Sigmoid colon (tissue), 7 donors: Measurements from ENCODE around the gene SSR1. TPM values are rescaled to one million over a fixed set of nuclear protein-coding genes. Genes with fewer than 3 reads are reported as not detected.

ENCODE experiments used
- DNase-seq: peaks from one replicate; pipeline ENCODE4 v3.0.0-alpha.2; 2019
- H3K27ac ChIP-seq, 4 donors: fragments of 200-600 bp; sonication (generic); one replicate each; pipeline ENCODE4 v1.5.1; 2016 to 2019; ENCODE audit warnings: mild to moderate bottlenecking in 1 of 4
- H3K27me3 ChIP-seq, 3 donors: fragments of 200-600 bp; sonication (generic); one replicate each; pipeline ENCODE4 v1.5.1; 2019; ENCODE audit warnings: mild to moderate bottlenecking in 1 of 3
- H3K36me3 ChIP-seq, 4 donors: fragments of 200-600 bp; sonication (generic); one replicate each; pipeline ENCODE4 v1.5.1; 2016 to 2019
- H3K4me1 ChIP-seq, 4 donors: fragments of 200-600 bp; sonication (generic); one replicate each; pipeline ENCODE4 v1.5.1; 2017 to 2019
- H3K4me3 ChIP-seq, 4 donors: fragments of 200-600 bp; sonication (generic); one replicate each; pipeline ENCODE4 v1.5.1; 2017 to 2019; ENCODE audit warnings: mild to moderate bottlenecking in 2 of 4, moderate library complexity in 1 of 4
- H3K9me3 ChIP-seq, 4 donors: fragments of 200-600 bp in 3 of 4; sonication (generic) in 3 of 4; one replicate each; pipeline versions ENCODE4 v1.5.1 to v1.6.1; 2013 to 2019
- CTCF ChIP-seq, 4 experiments: fragments of 450-650 bp in 3 of 4; fragments of 200-600 bp in 1 of 4; IDR thresholded peaks; one replicate each; pipeline ENCODE4 v1.5.1; 2016 to 2019; ENCODE audit warnings: antibody characterized with exemption in 4 of 4, mild to moderate bottlenecking in 3 of 4, moderate library complexity in 2 of 4
- EP300 ChIP-seq, 4 donors: sonication (generic); formaldehyde crosslinking; IDR thresholded peaks; one replicate each; pipeline ENCODE4 v1.6.1; 2017; ENCODE audit warnings: antibody characterized with exemption in 4 of 4
- POLR2A ChIP-seq, 2 donors: fragments of 450-650 bp; IDR thresholded peaks; one replicate each; pipeline ENCODE4 v1.6.1; 2016; ENCODE audit warnings: antibody characterized with exemption in 2 of 2, mild to moderate bottlenecking in 2 of 2, moderate library complexity in 2 of 2
- POLR2AphosphoS5 ChIP-seq, 4 donors: sonication (generic); formaldehyde crosslinking; IDR thresholded peaks; one replicate each; pipeline ENCODE4 v1.6.1; 2017; ENCODE audit warnings: antibody characterized with exemption in 4 of 4
- WGBS, 2 donors: extraction: QIAGEN DNeasy Blood & Tissue Kit; methylation state at CpG; one replicate each; pipeline ENCODE4 v1.1.7; 2013; 5-methylcytosine and 5-hydroxymethylcytosine counted together
- intact Hi-C: fragments of 100-400 bp; cut with DNase I; formaldehyde crosslinking; loops from one replicate; pipeline ENCODE4 v1.15.1; 2023
- polyA plus RNA-seq, 3 donors: library from polyadenylated mRNA; stranded (reverse); fragments of 200-250 nt; gene quantifications; one replicate each; pipeline ENCODE4 v1.2.3, GENCODE V29; 2013
- total RNA-seq, 4 donors: library from RNA; depleted of rRNA; stranded (reverse); fragments of >200 nt; gene quantifications; one replicate each; pipeline ENCODE4 v1.1.0, GENCODE V29; 2016
- donor health status: healthy with polysubstance abuse.
- donor health status: Bipolar disorder and iron deficiency.
- donor health status: healthy.

The SSR1 gene
- total and polyA plus RNA-seq, 7 donors: 10.8 to 55.1 (median 29.7) TPM

GRCh38 chr6:7334685-7335084 is 21.7 kb upstream of the SSR1 start:
- no peak overlapping the region for H3K27ac ChIP-seq
- 89 to 93% methylated on average over 3 of the region's 3 CpGs for WGBS, 2 donors
- TF ChIP-seq EP300 (IDR thresholded peaks at IDR 0.05) (no peak), CTCF (IDR thresholded peaks at IDR 0.05) (no peak), POLR2AphosphoS5 (IDR thresholded peaks at IDR 0.05) (no peak), POLR2A (IDR thresholded peaks at IDR 0.05) (no peak)
- no peaks in the 10 kb centered on the region for H3K27me3 ChIP-seq
- intact Hi-C loops: no loop called here
- no peaks in the 10 kb centered on the region for H3K9me3 ChIP-seq
- no peaks in the 10 kb centered on the region for H3K4me1 ChIP-seq
- H3K4me3 ChIP-seq: no peak overlapping the region
- no peaks in the 10 kb centered on the region for H3K36me3 ChIP-seq
- no peak for DNase-seq

- WGBS, 2 donors: 85 to 89% methylated on average over 8 of the region's 8 CpGs
- peak; percentile 33 for DNase-seq
- H3K27ac ChIP-seq: no peak overlapping the region
- H3K36me3 ChIP-seq: no peaks in the 10 kb centered on the region
- H3K4me1 ChIP-seq: no peaks in the 10 kb centered on the region
- no peaks in the 10 kb centered on the region for H3K27me3 ChIP-seq
- H3K9me3 ChIP-seq: no peaks in the 10 kb centered on the region
- H3K4me3 ChIP-seq: no peak overlapping the region
- intact Hi-C loops: no loop called here
- TF ChIP-seq POLR2A (IDR thresholded peaks at IDR 0.05): no peak
- no peak for TF ChIP-seq CTCF (IDR thresholded peaks at IDR 0.05)
- no peak for TF ChIP-seq POLR2AphosphoS5 (IDR thresholded peaks at IDR 0.05)
- no peak for TF ChIP-seq EP300 (IDR thresholded peaks at IDR 0.05)
Observed at GRCh38 chr6:7332090-7332745, 19.2 kb upstream of the SSR1 start.

- 89 to 90% methylated on average over 7 of the region's 7 CpGs for WGBS, 2 donors
- H3K4me3 ChIP-seq: no peak overlapping the region
- H3K36me3 ChIP-seq: no peaks in the 10 kb centered on the region
- H3K27ac ChIP-seq: no peak overlapping the region
- H3K27me3 ChIP-seq: no peaks in the 10 kb centered on the region
- no peaks in the 10 kb centered on the region for H3K9me3 ChIP-seq
- no peak for DNase-seq
- intact Hi-C loops: no loop called here
- TF ChIP-seq EP300 (IDR thresholded peaks at IDR 0.05) (no peak), POLR2A (IDR thresholded peaks at IDR 0.05) (no peak), POLR2AphosphoS5 (IDR thresholded peaks at IDR 0.05) (no peak), CTCF (IDR thresholded peaks at IDR 0.05) (no peak)
- no peaks in the 10 kb centered on the region for H3K4me1 ChIP-seq
Observed at GRCh38 chr6:7331452-7331851, 18.5 kb upstream of the SSR1 start.

- Histone ChIP-seq H3K4me1 (no peaks in the 10 kb centered on the region), H3K4me3 (no peak overlapping the region), H3K27me3 (no peaks in the 10 kb centered on the region), H3K9me3 (no peaks in the 10 kb centered on the region), H3K27ac (no peak overlapping the region), H3K36me3 (no peaks in the 10 kb centered on the region)
- TF ChIP-seq CTCF (IDR thresholded peaks at IDR 0.05) (no peak), POLR2AphosphoS5 (IDR thresholded peaks at IDR 0.05) (no peak), EP300 (IDR thresholded peaks at IDR 0.05) (no peak), POLR2A (IDR thresholded peaks at IDR 0.05) (no peak)
- intact Hi-C loops: no loop called here
- DNase-seq: no peak
- WGBS, 2 donors: 56 to 66% methylated on average over 2 of the region's 2 CpGs
Observed at GRCh38 chr6:7328243-7328642, 15.2 kb upstream of the SSR1 start.

- WGBS, 2 donors: 91 to 92% methylated on average over 3 of the region's 3 CpGs
- H3K4me3 ChIP-seq: no peak overlapping the region
- DNase-seq: no peak
- no peaks in the 10 kb centered on the region for H3K36me3 ChIP-seq
- no peaks in the 10 kb centered on the region for H3K9me3 ChIP-seq
- H3K27ac ChIP-seq: no peak overlapping the region
- H3K27me3 ChIP-seq: no peaks in the 10 kb centered on the region
- no peak for TF ChIP-seq POLR2AphosphoS5 (IDR thresholded peaks at IDR 0.05)
- TF ChIP-seq EP300 (IDR thresholded peaks at IDR 0.05): no peak
- TF ChIP-seq CTCF (IDR thresholded peaks at IDR 0.05): no peak
- TF ChIP-seq POLR2A (IDR thresholded peaks at IDR 0.05): no peak
- no peaks in the 10 kb centered on the region for H3K4me1 ChIP-seq
- intact Hi-C loops: no loop called here
Observed at GRCh38 chr6:7325750-7326149, 12.8 kb upstream of the SSR1 start.
